Uterus (tissue), 2 donors: ENCODE data around the gene QKI.

Experiments used
- POLR2A ChIP-seq, 2 donors: fragments of 450-650 bp; IDR thresholded peaks; one replicate each; pipeline ENCODE4 v1.6.1; 2016; ENCODE audit warnings: antibody characterized with exemption in 2 of 2, mild to moderate bottlenecking in 1 of 2, moderate library complexity in 1 of 2
- TF ChIP-seq, protein P1 (sequence below), 4 experiments: fragments of 200-600 bp in 2 of 4; fragments of 450-650 bp in 2 of 4; sonication (generic) in 2 of 4; IDR thresholded peaks; one replicate each; pipeline ENCODE4 v1.5.1; 2016 to 2019; ENCODE audit warnings: antibody characterized with exemption in 4 of 4, mild to moderate bottlenecking in 2 of 4, moderate library complexity in 1 of 4

DNA sequence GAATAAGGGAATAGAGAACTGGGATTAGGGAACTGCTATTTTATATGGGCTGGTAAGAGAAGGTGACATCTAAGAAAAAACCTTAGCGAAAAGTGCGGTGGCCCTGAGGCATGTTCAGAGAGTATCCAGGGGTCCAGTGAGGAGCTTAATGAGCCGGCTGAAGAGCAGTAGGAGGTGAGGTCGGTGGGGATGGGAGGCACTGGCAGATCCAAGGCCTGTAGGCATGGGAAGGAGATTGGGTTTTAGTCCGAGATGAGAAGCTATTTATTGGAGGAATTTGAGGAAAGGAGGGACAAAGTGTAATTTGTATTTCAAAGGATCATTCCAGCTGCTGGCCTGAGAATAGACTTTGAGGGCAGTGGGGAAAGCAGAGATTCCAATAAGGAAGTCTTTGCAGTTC lies 123.8 kb downstream of the QKI start:
- TF ChIP-seq, protein P1, sequence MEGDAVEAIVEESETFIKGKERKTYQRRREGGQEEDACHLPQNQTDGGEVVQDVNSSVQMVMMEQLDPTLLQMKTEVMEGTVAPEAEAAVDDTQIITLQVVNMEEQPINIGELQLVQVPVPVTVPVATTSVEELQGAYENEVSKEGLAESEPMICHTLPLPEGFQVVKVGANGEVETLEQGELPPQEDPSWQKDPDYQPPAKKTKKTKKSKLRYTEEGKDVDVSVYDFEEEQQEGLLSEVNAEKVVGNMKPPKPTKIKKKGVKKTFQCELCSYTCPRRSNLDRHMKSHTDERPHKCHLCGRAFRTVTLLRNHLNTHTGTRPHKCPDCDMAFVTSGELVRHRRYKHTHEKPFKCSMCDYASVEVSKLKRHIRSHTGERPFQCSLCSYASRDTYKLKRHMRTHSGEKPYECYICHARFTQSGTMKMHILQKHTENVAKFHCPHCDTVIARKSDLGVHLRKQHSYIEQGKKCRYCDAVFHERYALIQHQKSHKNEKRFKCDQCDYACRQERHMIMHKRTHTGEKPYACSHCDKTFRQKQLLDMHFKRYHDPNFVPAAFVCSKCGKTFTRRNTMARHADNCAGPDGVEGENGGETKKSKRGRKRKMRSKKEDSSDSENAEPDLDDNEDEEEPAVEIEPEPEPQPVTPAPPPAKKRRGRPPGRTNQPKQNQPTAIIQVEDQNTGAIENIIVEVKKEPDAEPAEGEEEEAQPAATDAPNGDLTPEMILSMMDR (IDR thresholded peaks at IDR 0.05) = no peak
- no peak for TF ChIP-seq POLR2A (IDR thresholded peaks at IDR 0.05)
